ENCODE results near the gene FAM3C. TPM values are rescaled to one million over a fixed set of nuclear protein-coding genes. Genes with fewer than 3 reads are reported as not detected.

FAM3C gene
- total RNA-seq, 1 donor from 2014 or later = 51.4 TPM

- DNase-seq (no peak), ATAC-seq (no peak)
- H3K4me3 ChIP-seq = no peak overlapping the region
- H3K36me3 ChIP-seq = no peaks in the 10 kb centered on the region
- TF ChIP-seq CTCF (IDR thresholded peaks at IDR 0.05) = no peak
- H3K27me3 ChIP-seq = no peaks in the 10 kb centered on the region
- intact Hi-C loops (cut with DNase I) = no loop called here
- no peak overlapping the region for H3K27ac ChIP-seq
- H3K4me1 ChIP-seq = peaks cover 28% of the 10 kb centered on the region
- H3K9me3 ChIP-seq = no peaks in the 10 kb centered on the region
Measured at GRCh38 chr7:121385056-121385799, 10.9 kb downstream of the FAM3C start.

- ATAC-seq = no peak
- H3K36me3 ChIP-seq = no peaks in the 10 kb centered on the region
- TF ChIP-seq CTCF (IDR thresholded peaks at IDR 0.05) = no peak
- peaks cover 28% of the 10 kb centered on the region for H3K4me1 ChIP-seq
- DNase-seq = no peak
- H3K27me3 ChIP-seq = no peaks in the 10 kb centered on the region
- H3K27ac ChIP-seq = no peak overlapping the region
- H3K4me3 ChIP-seq = no peak overlapping the region
- H3K9me3 ChIP-seq = no peaks in the 10 kb centered on the region
- intact Hi-C loops (cut with DNase I) = no loop called here
Measured at GRCh38 chr7:121384265-121384664, 11.8 kb downstream of the FAM3C start.

- Histone ChIP-seq H3K4me1 (peaks cover 28% of the 10 kb centered on the region), H3K27me3 (no peaks in the 10 kb centered on the region), H3K27ac (no peak overlapping the region), H3K36me3 (peaks cover 1% of the 10 kb centered on the region), H3K4me3 (no peak overlapping the region), H3K9me3 (no peaks in the 10 kb centered on the region)
- TF ChIP-seq CTCF (IDR thresholded peaks at IDR 0.05) = no peak
- DNase-seq (no peak), ATAC-seq (no peak)
- intact Hi-C loops (cut with DNase I) = no loop called here
Measured at GRCh38 chr7:121383235-121383910, 12.7 kb downstream of the FAM3C start.

- intact Hi-C loops (cut with DNase I) = no loop called here
- Histone ChIP-seq H3K4me3 (no peak overlapping the region), H3K36me3 (peaks cover 10% of the 10 kb centered on the region), H3K9me3 (no peaks in the 10 kb centered on the region), H3K27me3 (no peaks in the 10 kb centered on the region), H3K4me1 (peaks cover 28% of the 10 kb centered on the region), H3K27ac (no peak overlapping the region)
- ATAC-seq (no peak), DNase-seq (no peak)
- TF ChIP-seq CTCF (IDR thresholded peaks at IDR 0.05) = no peak
Measured at GRCh38 chr7:121382473-121382872, 13.6 kb downstream of the FAM3C start.

- peaks cover 16% of the 10 kb centered on the region for H3K4me1 ChIP-seq
- DNase-seq = no peak
- intact Hi-C loops (cut with DNase I) = no loop called here
- no peak for ATAC-seq
- peaks cover 15% of the 10 kb centered on the region for H3K36me3 ChIP-seq
- H3K27ac ChIP-seq = no peak overlapping the region
- H3K4me3 ChIP-seq = no peak overlapping the region
- no peaks in the 10 kb centered on the region for H3K27me3 ChIP-seq
- H3K9me3 ChIP-seq = no peaks in the 10 kb centered on the region
- no peak for TF ChIP-seq CTCF (IDR thresholded peaks at IDR 0.05)
Measured at GRCh38 chr7:121379930-121380329, 16.2 kb downstream of the FAM3C start.

All from upper lobe of right lung (tissue), 1 donor.